HepG2 (cell line): ENCODE measurements around the gene TGFBI. TPM values are rescaled to one million over a fixed set of nuclear protein-coding genes. Genes with fewer than 3 reads are reported as not detected.
A peak's percentile ranks its signal among the peaks of the same experiment; 100 is the strongest.

ENCODE experiments used
- ATAC-seq: fragments of 200-7000 bp; cut with Tn5 transposase; 3 replicates; pipeline ENCODE4 v1.9.1; 2020; ENCODE audit warnings: mild to moderate bottlenecking, moderate library complexity
- BruUV-seq: library from RNA; stranded (reverse); fragments of 400-500 nt; replicated peaks from 2 replicates; lab custom pipeline; 2021; lab: Mats Ljungman, UMichigan
- CTCF ChIA-PET: fragments of 300-600 bp; formaldehyde crosslinking; extraction: SDS; loops from one replicate; lab custom pipeline; 2021; ENCODE audit warnings: low total read pairs, inconsistent platforms, low intra/inter-chr PET ratio; lab: Yijun Ruan, JAX
- POLR2A ChIA-PET: fragments of 350-600 bp; sonication (Branson Sonifier 250); formaldehyde crosslinking; loops from one replicate; lab custom pipeline; 2020; ENCODE audit warnings: antibody characterized with exemption, inconsistent platforms; lab: Yijun Ruan, JAX
- DNase-seq: peaks from one replicate; pipeline ENCODE4 v3.0.0-alpha.2; 2015; ENCODE audit warnings: low spot score
- FAIRE-seq: peaks from 3 replicates; lab custom pipeline; 2011; peaks lifted over from hg19 to GRCh38; lab: Jason Lieb, UNC
- H2AFZ ChIP-seq: one replicate; pipeline ENCODE4 v1.6.1; 2011; ENCODE audit warnings: low read length, inconsistent platforms
- H3K27ac ChIP-seq: fragments of 300-600 bp; 3 replicates; pipeline ENCODE4 v1.8.0; 2011; ENCODE audit warnings: mixed run types, mild to moderate bottlenecking, mixed read lengths, low read length, inconsistent platforms; ENCODE audit not compliant: insufficient read depth; ENCODE audit errors: extremely low read length
- H3K27me3 ChIP-seq, 2 experiments: fragments of 200-600 bp in 1 of 2; 2 replicates in 1 of 2; 3 replicates in 1 of 2; pipeline versions ENCODE4 v1.6.0 to v1.8.0; 2011; ENCODE audit warnings: low read length in 2 of 2, mild to moderate bottlenecking in 2 of 2, moderate library complexity in 2 of 2, inconsistent platforms in 1 of 2; ENCODE audit not compliant: insufficient read depth in 2 of 2, control insufficient read depth in 1 of 2
- H3K36me3 ChIP-seq, 2 experiments: fragments of 200-600 bp in 1 of 2; replicated peaks in 1 of 2; 2 replicates in 1 of 2; 3 replicates in 1 of 2; pipeline versions ENCODE4 v1.5.1 to v1.8.0; 2011; ENCODE audit warnings: low read length in 2 of 2, inconsistent platforms in 1 of 2; ENCODE audit not compliant: insufficient read depth in 2 of 2, control insufficient read depth in 1 of 2
- H3K4me1 ChIP-seq: 2 replicates; pipeline ENCODE4 v1.5.1; 2012; ENCODE audit warnings: low read length, inconsistent platforms; ENCODE audit not compliant: insufficient read depth
- H3K4me2 ChIP-seq: 2 replicates; pipeline ENCODE4 v1.6.0; 2011; ENCODE audit warnings: low read depth, low read length, inconsistent platforms
- H3K4me3 ChIP-seq, 3 experiments: fragments of 200-600 bp in 1 of 3; sonication (generic), shearing (Covaris generic) in 1 of 3; replicated peaks in 1 of 3; 2 replicates each; pipeline ENCODE4 v1.5.1; 2011 to 2016; ENCODE audit warnings: low read length in 3 of 3, inconsistent platforms in 2 of 3, low read depth in 2 of 3, mild to moderate bottlenecking in 2 of 3, control low read depth in 1 of 3, mixed read lengths in 1 of 3; ENCODE audit not compliant: insufficient read depth in 1 of 3
- H3K79me2 ChIP-seq: one replicate; pipeline ENCODE4 v1.6.1; 2011; ENCODE audit warnings: low read length, inconsistent platforms; ENCODE audit not compliant: insufficient read depth
- H3K9ac ChIP-seq: 2 replicates; pipeline ENCODE4 v1.6.0; 2011; ENCODE audit warnings: mild to moderate bottlenecking, low read depth, low read length, inconsistent platforms; ENCODE audit not compliant: insufficient read depth
- H3K9me3 ChIP-seq: 2 replicates; pipeline ENCODE4 v1.5.1; 2012; ENCODE audit warnings: mild to moderate bottlenecking, low read length
- H4K20me1 ChIP-seq: 2 replicates; pipeline ENCODE4 v1.6.0; 2011; ENCODE audit warnings: inconsistent platforms, mild to moderate bottlenecking, low read length, moderate library complexity; ENCODE audit not compliant: insufficient read depth
- CHD4 ChIP-seq: fragments of 200-600 bp; sonication (generic); IDR thresholded peaks from 2 replicates; pipeline ENCODE4 v1.7.0; 2017; ENCODE audit warnings: mild to moderate bottlenecking, low read length, borderline replicate concordance
- GABPA ChIP-seq, 2 experiments: IDR thresholded peaks; 2 replicates each; pipeline ENCODE4 v1.6.1; 2011 to 2016; ENCODE audit warnings: low read depth in 2 of 2, low read length in 1 of 2, missing biosample characterization in 1 of 2, missing genetic modification characterization in 1 of 2
- KAT2B ChIP-seq: fragments of 150-350 bp; IDR thresholded peaks from 2 replicates; pipeline ENCODE4 v1.6.1; 2014; ENCODE audit warnings: low read depth, low read length, borderline replicate concordance
- NAIF1 ChIP-seq: sonication (generic); formaldehyde crosslinking; IDR thresholded peaks from 2 replicates; pipeline ENCODE4 v1.5.0; 2020; ENCODE audit warnings: mild to moderate bottlenecking, missing genetic modification reagents, borderline replicate concordance
- NR2C2 ChIP-seq: sonication (generic); formaldehyde crosslinking; IDR thresholded peaks from 2 replicates; pipeline ENCODE4 v1.4.0; 2020; ENCODE audit warnings: missing genetic modification reagents, mild to moderate bottlenecking, moderate library complexity, borderline replicate concordance
- PHF20 ChIP-seq: sonication (generic); formaldehyde crosslinking; IDR thresholded peaks from 2 replicates; pipeline ENCODE4 v1.5.0; 2020; ENCODE audit warnings: mild to moderate bottlenecking, missing genetic modification reagents
- RBM22 ChIP-seq: fragments of 200-400 bp; formaldehyde crosslinking; optimal IDR thresholded peaks from 2 replicates; pipeline ENCODE3; 2017; ENCODE audit warnings: mild to moderate bottlenecking, low read length, moderate library complexity
- RBM39 ChIP-seq: fragments of 200-400 bp; formaldehyde crosslinking; IDR thresholded peaks from one replicate; pipeline ENCODE4 v1.6.1; 2018; ENCODE audit warnings: antibody characterized with exemption, mild to moderate bottlenecking, low read depth, low read length; ENCODE audit not compliant: poor library complexity, severe bottlenecking
- RCOR2 ChIP-seq: IDR thresholded peaks from 2 replicates; pipeline ENCODE4 v1.6.1; 2016; ENCODE audit warnings: missing biosample characterization, missing genetic modification reagents
- ZGPAT ChIP-seq: IDR thresholded peaks from 2 replicates; pipeline ENCODE4 v1.6.1; 2016; ENCODE audit warnings: mild to moderate bottlenecking
- ZNF17 ChIP-seq: sonication (generic); formaldehyde crosslinking; IDR thresholded peaks from 2 replicates; pipeline ENCODE4 v1.5.0; 2020; ENCODE audit warnings: mild to moderate bottlenecking, missing genetic modification reagents
- ZNF326 ChIP-seq: sonication (generic); formaldehyde crosslinking; IDR thresholded peaks from 2 replicates; pipeline ENCODE4 v1.4.0; 2020; ENCODE audit warnings: missing genetic modification reagents, borderline replicate concordance
- ZNF501 ChIP-seq: sonication (generic); formaldehyde crosslinking; IDR thresholded peaks from 2 replicates; pipeline ENCODE4 v1.5.1; 2020; ENCODE audit warnings: mild to moderate bottlenecking, moderate library complexity, missing genetic modification reagents
- ZNF629 ChIP-seq: sonication (generic); formaldehyde crosslinking; conservative IDR thresholded peaks from 2 replicates; pipeline ENCODE4 v1.5.0; 2020; ENCODE audit warnings: missing genetic modification reagents
- ZNF703 ChIP-seq: sonication (generic); formaldehyde crosslinking; IDR thresholded peaks from 2 replicates; pipeline ENCODE4 v1.5.1; 2020; ENCODE audit warnings: missing genetic modification reagents, mild to moderate bottlenecking, moderate library complexity, borderline replicate concordance
- ZNF772 ChIP-seq: sonication (generic); formaldehyde crosslinking; IDR thresholded peaks from 2 replicates; pipeline ENCODE4 v1.5.0; 2020; ENCODE audit warnings: mild to moderate bottlenecking, missing genetic modification reagents
- ZSCAN25 ChIP-seq: sonication (generic); formaldehyde crosslinking; IDR thresholded peaks from 2 replicates; pipeline ENCODE4 v1.8.0; 2022; ENCODE audit warnings: mild to moderate bottlenecking, missing genetic modification reagents
- ZSCAN31 ChIP-seq: sonication (generic); formaldehyde crosslinking; IDR thresholded peaks from 2 replicates; pipeline ENCODE4 v1.5.0; 2020; ENCODE audit warnings: low read depth, mild to moderate bottlenecking, missing genetic modification reagents
- WGBS: methylation state at CpG from one replicate; pipeline ENCODE4 v1.1.6; 2017; ENCODE audit warnings: low lambda C conversion rate; 5-methylcytosine and 5-hydroxymethylcytosine counted together
- in situ Hi-C: cut with HindIII; loops from 2 replicates; pipeline ENCODE4 v1.10.0; 2017; ENCODE audit warnings: low pct_unique_long_range_greater_than_20kb; ENCODE audit not compliant: extremely low pct_ligation_motif_present
- intact Hi-C: fragments of 100-400 bp; cut with micrococcal nuclease; formaldehyde crosslinking; loops from one replicate; pipeline ENCODE4 v1.10.0; 2022; ENCODE audit not compliant: unreplicated experiment
- polyA plus RNA-seq, 8 experiments: library from polyadenylated mRNA; depleted of rRNA in 3 of 8; stranded (reverse) in 7 of 8; unstranded in 1 of 8; fragments of >200 nt; fragmentation: Illumina TruSeq in 4 of 8; extraction: Trizol in 4 of 8; gene quantifications; 2 replicates each; pipeline versions ENCODE4 v1.2.1 to v1.2.3, GENCODE V29; 2011 to 2016; ENCODE audit warnings: low read depth in 4 of 8, missing spikeins in 1 of 8, mixed read lengths in 1 of 8; ENCODE audit not compliant: insufficient read depth in 1 of 8
- total RNA-seq, 5 experiments: library from RNA; depleted of rRNA; stranded (reverse); fragments of >200 nt; fragmentation: Illumina TruSeq; extraction: Trizol; gene quantifications; 2 replicates each; pipeline ENCODE4 v1.2.3, GENCODE V29; 2016; ENCODE audit warnings: low read depth in 1 of 5
- TF ChIP-seq, protein P1 (sequence below): sonication (generic); formaldehyde crosslinking; IDR thresholded peaks from 2 replicates; pipeline ENCODE4 v1.4.0; 2020; ENCODE audit warnings: missing genetic modification reagents, mild to moderate bottlenecking, borderline replicate concordance
- TF ChIP-seq, protein P2 (sequence below): sonication (generic); formaldehyde crosslinking; IDR thresholded peaks from 2 replicates; pipeline ENCODE4 v1.9.0; 2022; ENCODE audit warnings: low read depth, missing genetic modification reagents

The TGFBI gene
- total and polyA plus RNA-seq, 2 of the 13 experiments (the other 11 are each of a cell fraction or from before 2014, with no cell fraction given) = 275 to 457 TPM

GRCh38 chr5:136094913-136095641 lies 66.3 kb downstream of the TGFBI start:
- Histone ChIP-seq H3K27ac (peak overlapping the region; percentile 21), H3K9me3 (no peaks in the 10 kb centered on the region), H2AFZ (peak overlapping the region; percentile 15), H3K36me3 (no peaks in the 10 kb centered on the region), H3K4me3 (0 out of 6 replicates have a peak overlapping the region, but pooled peaks of 2 of the 3 experiments have one; percentile 1 to 12), H4K20me1 (no peaks in the 10 kb centered on the region), H3K4me2 (peak overlapping the region; percentile 71), H3K27me3 (no peaks in the 10 kb centered on the region), H3K9ac (peak overlapping the region; percentile 10; the same call in 1 of the 2 replicates), H3K79me2 (no peaks in the 10 kb centered on the region), H3K4me1 (peaks cover 39% of the 10 kb centered on the region)
- CTCF ChIA-PET = no interaction called here
- DNase-seq (no peak), FAIRE-seq (no peak), ATAC-seq (peak; percentile 36)
- 39% methylated on average over 3 of the region's 8 CpGs for WGBS
- TF ChIP-seq, protein P1, sequence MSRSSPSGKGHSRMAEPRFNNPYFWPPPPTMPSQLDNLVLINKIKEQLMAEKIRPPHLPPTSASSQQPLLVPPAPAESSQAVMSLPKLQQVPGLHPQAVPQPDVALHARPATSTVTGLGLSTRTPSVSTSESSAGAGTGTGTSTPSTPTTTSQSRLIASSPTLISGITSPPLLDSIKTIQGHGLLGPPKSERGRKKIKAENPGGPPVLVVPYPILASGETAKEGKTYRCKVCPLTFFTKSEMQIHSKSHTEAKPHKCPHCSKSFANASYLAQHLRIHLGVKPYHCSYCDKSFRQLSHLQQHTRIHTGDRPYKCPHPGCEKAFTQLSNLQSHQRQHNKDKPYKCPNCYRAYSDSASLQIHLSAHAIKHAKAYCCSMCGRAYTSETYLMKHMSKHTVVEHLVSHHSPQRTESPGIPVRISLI (CRISPR knock-in tag) = no peak
- TF ChIP-seq, protein P2, sequence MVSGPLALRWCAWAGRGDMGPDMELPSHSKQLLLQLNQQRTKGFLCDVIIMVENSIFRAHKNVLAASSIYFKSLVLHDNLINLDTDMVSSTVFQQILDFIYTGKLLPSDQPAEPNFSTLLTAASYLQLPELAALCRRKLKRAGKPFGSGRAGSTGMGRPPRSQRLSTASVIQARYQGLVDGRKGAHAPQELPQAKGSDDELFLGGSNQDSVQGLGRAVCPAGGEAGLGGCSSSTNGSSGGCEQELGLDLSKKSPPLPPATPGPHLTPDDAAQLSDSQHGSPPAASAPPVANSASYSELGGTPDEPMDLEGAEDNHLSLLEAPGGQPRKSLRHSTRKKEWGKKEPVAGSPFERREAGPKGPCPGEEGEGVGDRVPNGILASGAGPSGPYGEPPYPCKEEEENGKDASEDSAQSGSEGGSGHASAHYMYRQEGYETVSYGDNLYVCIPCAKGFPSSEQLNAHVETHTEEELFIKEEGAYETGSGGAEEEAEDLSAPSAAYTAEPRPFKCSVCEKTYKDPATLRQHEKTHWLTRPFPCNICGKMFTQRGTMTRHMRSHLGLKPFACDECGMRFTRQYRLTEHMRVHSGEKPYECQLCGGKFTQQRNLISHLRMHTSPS = 0 out of 2 replicates have a peak, but pooled peaks have one; percentile 2
- TF ChIP-seq KAT2B (no peak), ZSCAN31 (CRISPR knock-in tag) (0 out of 2 replicates have a peak, but pooled peaks have one; percentile 11), ZNF629 (no peak), PHF20 (no peak), ZSCAN25 (CRISPR knock-in tag) (peak; percentile 47; the same call in 1 of the 2 replicates), CHD4 (no peak), ZNF326 (CRISPR knock-in tag) (no peak), ZGPAT (0 out of 2 replicates have a peak, but pooled peaks have one; percentile 7), ZNF772 (CRISPR knock-in tag) (0 out of 2 replicates have a peak, but pooled peaks have one; percentile 12), NR2C2 (CRISPR knock-in tag) (0 out of 2 replicates have a peak, but pooled peaks have one; percentile 7), RBM39 (no peak), ZNF703 (CRISPR knock-in tag) (no peak), GABPA (IDR thresholded peaks at IDR 0.05; ENCODE audit: low read depth, low read length) (no peak), GABPA (CRISPR knock-in tag; IDR thresholded peaks at IDR 0.05; ENCODE audit: low read depth) (no peak), ZNF17 (CRISPR knock-in tag) (no peak), ZNF501 (CRISPR knock-in tag) (no peak), RBM22 (no peak), NAIF1 (no peak), RCOR2 (no peak)
- BruUV-seq = TSS peak; percentile 92
- POLR2A ChIA-PET = interaction anchor here (0.9 kb wide), 1 partner anchor 38 kb away, joined by 3 read pairs; the partner anchor contains the start of gene SMAD5
- intact Hi-C loops = no loop called here
- in situ Hi-C loops = no loop called here
